Esophagus (tissue), 2 donors: Measurements from ENCODE around the gene SAMD3. TPM values are rescaled to one million over a fixed set of nuclear protein-coding genes. Genes with fewer than 3 reads are reported as not detected.

Experiments
- H3K27ac ChIP-seq, 2 donors: one replicate each; pipeline ENCODE4 v1.5.1; 2013; ENCODE audit warnings: low read depth in 2 of 2, mild to moderate bottlenecking in 2 of 2, inconsistent platforms in 1 of 2, low read length in 1 of 2, moderate library complexity in 1 of 2
- H3K27me3 ChIP-seq, 2 donors: one replicate each; pipeline ENCODE4 v1.6.1; 2013; ENCODE audit warnings: low read length in 2 of 2, control low read depth in 1 of 2, mild to moderate bottlenecking in 1 of 2; ENCODE audit not compliant: insufficient read depth in 2 of 2, control insufficient read depth in 1 of 2
- H3K36me3 ChIP-seq, 2 donors: one replicate each; pipeline ENCODE4 v1.6.1; 2013; ENCODE audit warnings: low read length in 1 of 2; ENCODE audit not compliant: control insufficient read depth in 2 of 2, insufficient read depth in 2 of 2
- H3K4me1 ChIP-seq, 2 donors: one replicate each; pipeline ENCODE4 v1.6.1; 2013; ENCODE audit warnings: low read length in 1 of 2; ENCODE audit not compliant: control insufficient read depth in 2 of 2, insufficient read depth in 2 of 2
- H3K4me3 ChIP-seq, 2 donors: one replicate each; pipeline ENCODE4 v1.5.1; 2013; ENCODE audit warnings: low read length in 2 of 2, mild to moderate bottlenecking in 2 of 2, low read depth in 1 of 2, moderate library complexity in 1 of 2
- H3K9me3 ChIP-seq, 2 donors: one replicate each; pipeline ENCODE4 v1.6.1; 2013; ENCODE audit warnings: mild to moderate bottlenecking in 2 of 2, low read depth in 1 of 2, low read length in 1 of 2, moderate library complexity in 1 of 2; ENCODE audit not compliant: control insufficient read depth in 2 of 2, insufficient read depth in 1 of 2
- WGBS, 2 donors: extraction: QIAGEN DNeasy Blood & Tissue Kit; methylation state at CpG; one replicate each; pipeline ENCODE4 v1.1.7; 2013; 5-methylcytosine and 5-hydroxymethylcytosine counted together
- polyA plus RNA-seq, 2 donors: library from polyadenylated mRNA; stranded (reverse); fragments of 200-250 nt; gene quantifications; one replicate each; pipeline ENCODE4 v1.2.3, GENCODE V29; 2013
- donor health status: healthy with polysubstance abuse.
- donor health status: Bipolar disorder and iron deficiency.

The SAMD3 gene
- polyA plus RNA-seq, 2 donors: 0.12 to 0.18 TPM

GRCh38 chr6:130216620-130217019 is 6.1 kb downstream of the SAMD3 start:
- H3K9me3 ChIP-seq: no peaks in the 10 kb centered on the region
- no peaks in the 10 kb centered on the region for H3K27me3 ChIP-seq
- no peaks in the 10 kb centered on the region for H3K36me3 ChIP-seq
- no peak overlapping the region for H3K4me3 ChIP-seq
- H3K27ac ChIP-seq: no peak overlapping the region
- no peaks in the 10 kb centered on the region for H3K4me1 ChIP-seq
- WGBS, 2 donors: 65 to 78% methylated on average over 4 of the region's 4 CpGs

- Histone ChIP-seq H3K27ac (no peak overlapping the region), H3K4me3 (no peak overlapping the region), H3K27me3 (no peaks in the 10 kb centered on the region), H3K4me1 (no peaks in the 10 kb centered on the region), H3K36me3 (no peaks in the 10 kb centered on the region), H3K9me3 (no peaks in the 10 kb centered on the region)
- 55 to 62% methylated on average over 1 of the region's 1 CpG for WGBS, 2 donors
Observed at GRCh38 chr6:130215526-130215925, 7.2 kb downstream of the SAMD3 start.

- no peaks in the 10 kb centered on the region for H3K27me3 ChIP-seq
- H3K27ac ChIP-seq: no peak overlapping the region
- no peaks in the 10 kb centered on the region for H3K4me1 ChIP-seq
- 13 to 40% methylated on average over 2 of the region's 2 CpGs for WGBS, 2 donors
- H3K4me3 ChIP-seq: no peak overlapping the region
- H3K9me3 ChIP-seq: no peaks in the 10 kb centered on the region
- no peaks in the 10 kb centered on the region for H3K36me3 ChIP-seq
Observed at GRCh38 chr6:130212215-130212874, 10.4 kb downstream of the SAMD3 start.

- H3K36me3 ChIP-seq: no peaks in the 10 kb centered on the region
- H3K4me1 ChIP-seq: no peaks in the 10 kb centered on the region
- no peaks in the 10 kb centered on the region for H3K9me3 ChIP-seq
- no peaks in the 10 kb centered on the region for H3K27me3 ChIP-seq
- H3K27ac ChIP-seq: no peak overlapping the region
- H3K4me3 ChIP-seq: no peak overlapping the region
- 76 to 84% methylated on average over 3 of the region's 3 CpGs for WGBS, 2 donors
Observed at GRCh38 chr6:130211691-130212090, 11.1 kb downstream of the SAMD3 start.

- 86 to 94% methylated on average over 10 of the region's 10 CpGs for WGBS, 2 donors
- Histone ChIP-seq H3K36me3 (no peaks in the 10 kb centered on the region), H3K27me3 (peaks cover 0 to 2% of the 10 kb centered on the region in 2 donors), H3K27ac (no peak overlapping the region), H3K9me3 (no peaks in the 10 kb centered on the region), H3K4me3 (no peak overlapping the region), H3K4me1 (no peaks in the 10 kb centered on the region)
Observed at GRCh38 chr6:130207979-130208649, 14.6 kb downstream of the SAMD3 start.

GRCh38 chr6:130206479-130206878 is 16.3 kb downstream of the SAMD3 start:
- H3K36me3 ChIP-seq: no peaks in the 10 kb centered on the region
- no peaks in the 10 kb centered on the region for H3K9me3 ChIP-seq
- H3K27me3 ChIP-seq: peaks cover 0 to 2% of the 10 kb centered on the region in 2 donors
- no peak overlapping the region for H3K4me3 ChIP-seq
- no peaks in the 10 kb centered on the region for H3K4me1 ChIP-seq
- no peak overlapping the region for H3K27ac ChIP-seq
- WGBS, 2 donors: 80 to 86% methylated on average over 3 of the region's 3 CpGs

- no peaks in the 10 kb centered on the region for H3K36me3 ChIP-seq
- peaks cover 0 to 2% of the 10 kb centered on the region in 2 donors for H3K27me3 ChIP-seq
- H3K4me3 ChIP-seq: no peak overlapping the region
- no peaks in the 10 kb centered on the region for H3K4me1 ChIP-seq
- no peaks in the 10 kb centered on the region for H3K9me3 ChIP-seq
- H3K27ac ChIP-seq: no peak overlapping the region
- WGBS, 2 donors: 68 to 80% methylated on average over 3 of the region's 3 CpGs
Observed at GRCh38 chr6:130204322-130204721, 18.4 kb downstream of the SAMD3 start.

GRCh38 chr6:130203370-130203769 is 19.4 kb downstream of the SAMD3 start:
- 95 to 98% methylated on average over 1 of the region's 1 CpG for WGBS, 2 donors
- Histone ChIP-seq H3K4me1 (no peaks in the 10 kb centered on the region), H3K27ac (no peak overlapping the region), H3K36me3 (no peaks in the 10 kb centered on the region), H3K27me3 (peaks cover 0 to 2% of the 10 kb centered on the region in 2 donors), H3K4me3 (no peak overlapping the region), H3K9me3 (no peaks in the 10 kb centered on the region)

GRCh38 chr6:130202782-130203181 is 20.0 kb downstream of the SAMD3 start:
- Histone ChIP-seq H3K27ac (no peak overlapping the region), H3K27me3 (peaks cover 0 to 2% of the 10 kb centered on the region in 2 donors), H3K36me3 (no peaks in the 10 kb centered on the region), H3K4me3 (no peak overlapping the region), H3K4me1 (no peaks in the 10 kb centered on the region), H3K9me3 (no peaks in the 10 kb centered on the region)
- 66 to 67% methylated on average over 6 of the region's 6 CpGs for WGBS, 2 donors

- Histone ChIP-seq H3K9me3 (no peaks in the 10 kb centered on the region), H3K4me1 (no peaks in the 10 kb centered on the region), H3K27ac (no peak overlapping the region), H3K4me3 (no peak overlapping the region), H3K27me3 (peaks cover 0 to 2% of the 10 kb centered on the region in 2 donors), H3K36me3 (no peaks in the 10 kb centered on the region)
- WGBS, 2 donors: 68 to 77% methylated on average over 7 of the region's 7 CpGs
Observed at GRCh38 chr6:130200020-130200419, 22.7 kb downstream of the SAMD3 start.
